HUDEP-2 (cell line): Measurements from ENCODE around the gene MED10.

Experiments
- DNase-seq, 76 experiments: peaks; one replicate each; lab custom pipeline; 2025; ENCODE audit not compliant: unreplicated experiment in 76 of 76; lab: John Stamatoyannopoulos, UW

The MED10 gene, protein sequence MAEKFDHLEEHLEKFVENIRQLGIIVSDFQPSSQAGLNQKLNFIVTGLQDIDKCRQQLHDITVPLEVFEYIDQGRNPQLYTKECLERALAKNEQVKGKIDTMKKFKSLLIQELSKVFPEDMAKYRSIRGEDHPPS

DNA sequence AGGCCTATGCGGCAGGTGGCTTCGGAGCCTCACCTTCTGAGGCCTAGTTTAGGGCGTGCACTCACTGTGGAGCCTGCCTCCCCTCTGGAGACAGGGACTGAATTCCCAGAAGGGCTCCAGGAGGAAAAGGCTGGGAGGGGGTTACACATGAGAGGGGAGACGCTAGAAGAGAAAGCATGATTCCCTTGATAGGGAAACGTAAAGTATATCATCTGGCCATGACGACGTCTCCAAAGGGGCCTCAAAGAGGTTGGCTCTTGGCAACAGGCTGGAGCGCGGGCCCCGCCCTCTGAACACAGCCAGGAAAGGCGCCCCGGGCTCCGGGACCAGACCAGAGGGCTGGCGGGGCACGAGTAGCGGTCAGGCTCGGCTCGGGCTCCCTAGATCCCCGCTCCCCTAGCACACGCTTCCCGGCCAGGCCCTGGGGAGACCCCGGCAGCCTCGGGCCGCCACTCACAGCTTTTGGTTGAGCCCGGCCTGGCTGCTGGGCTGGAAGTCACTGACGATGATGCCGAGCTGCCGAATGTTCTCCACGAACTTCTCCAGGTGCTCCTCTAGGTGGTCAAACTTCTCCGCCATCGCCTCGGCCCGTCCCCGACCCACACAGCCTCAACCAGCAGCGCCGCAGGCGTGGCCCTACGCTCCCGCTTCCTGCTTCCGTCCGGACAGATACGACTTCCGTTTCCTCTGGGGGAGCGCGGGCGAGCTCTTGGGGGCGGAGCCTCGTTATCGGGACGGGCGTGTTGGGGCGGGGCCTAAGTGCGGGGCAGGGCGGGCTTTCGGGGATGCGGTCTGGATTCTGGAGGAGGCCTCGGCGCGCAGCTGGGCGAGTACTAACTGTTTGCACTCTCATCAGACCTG lies at the start of gene MED10:
MED10 (minus strand) TSS at position 643 of the 861 bp plus-strand sequence; CDS start at position 579, 64 bp downstream.
- peak in 75 of 76 experiments; percentile 24 to 97 (median 91) for DNase-seq

DNA sequence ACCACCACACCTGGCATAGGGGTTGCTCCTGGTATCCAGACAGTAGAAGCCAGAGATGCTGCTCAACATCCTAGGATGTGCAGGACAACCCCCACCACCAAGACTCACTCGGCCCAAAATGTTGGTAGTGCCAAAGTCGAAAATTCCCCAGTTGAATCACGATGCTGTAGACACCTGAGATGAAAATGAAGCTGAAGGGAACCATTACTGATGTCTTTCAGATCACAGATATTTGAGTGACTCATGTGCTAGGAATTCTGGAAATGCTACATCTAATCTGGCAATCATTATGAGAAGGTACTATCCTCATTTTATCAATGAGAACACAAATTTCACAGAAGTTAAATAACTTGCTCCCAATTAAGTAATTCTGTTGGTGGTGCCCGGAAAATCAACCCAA lies 49.3 kb upstream of the MED10 start:
- DNase-seq, result no peak

DNA sequence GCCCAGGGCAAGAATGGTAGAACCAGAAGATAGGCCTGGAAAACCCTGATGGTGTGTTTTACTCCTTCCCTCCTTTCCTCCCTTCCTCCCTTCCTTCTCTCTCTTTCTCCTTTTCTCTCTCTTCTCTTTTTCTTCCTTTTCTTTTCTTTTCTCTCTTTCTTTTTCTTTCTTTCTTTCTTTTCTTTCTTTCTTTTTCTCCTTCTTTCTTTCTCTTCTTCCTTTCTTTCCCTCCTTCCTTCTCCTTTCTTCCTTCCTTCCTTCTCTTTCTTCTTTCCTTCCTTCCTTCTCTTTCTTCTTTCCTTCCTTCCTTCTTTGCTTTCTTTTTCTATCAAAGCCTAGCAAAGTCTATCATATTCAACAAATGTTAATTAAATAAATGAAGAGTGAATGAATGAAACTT lies 46.4 kb upstream of the MED10 start:
- DNase-seq, result no peak

DNA sequence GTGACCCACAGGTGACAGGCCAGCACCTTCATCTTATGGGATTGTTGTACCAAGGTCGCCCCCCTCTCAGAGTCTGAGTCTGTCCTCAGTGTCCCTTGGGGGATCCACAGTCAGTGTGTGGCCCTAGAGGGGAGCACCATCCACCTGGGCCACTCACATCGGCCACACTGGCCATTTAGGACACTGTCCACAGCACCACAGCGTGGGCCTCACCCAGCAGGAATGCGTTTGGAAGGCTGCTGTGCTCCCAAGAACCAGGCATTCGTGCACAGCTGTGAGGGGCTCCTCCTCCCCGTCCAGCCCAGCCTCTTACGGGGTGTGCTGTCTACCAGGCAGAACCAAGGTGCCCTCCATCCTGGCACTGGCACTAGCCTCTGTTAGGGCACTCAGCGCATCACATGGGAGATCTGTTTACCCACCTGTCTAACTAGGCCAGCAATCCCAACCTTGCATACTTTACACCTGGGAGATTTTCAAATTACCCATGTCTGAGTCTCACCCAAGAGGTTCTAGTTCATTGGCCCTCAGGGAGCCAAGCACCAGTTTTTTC lies 45.8 kb upstream of the MED10 start:
- DNase-seq, result no peak

DNA sequence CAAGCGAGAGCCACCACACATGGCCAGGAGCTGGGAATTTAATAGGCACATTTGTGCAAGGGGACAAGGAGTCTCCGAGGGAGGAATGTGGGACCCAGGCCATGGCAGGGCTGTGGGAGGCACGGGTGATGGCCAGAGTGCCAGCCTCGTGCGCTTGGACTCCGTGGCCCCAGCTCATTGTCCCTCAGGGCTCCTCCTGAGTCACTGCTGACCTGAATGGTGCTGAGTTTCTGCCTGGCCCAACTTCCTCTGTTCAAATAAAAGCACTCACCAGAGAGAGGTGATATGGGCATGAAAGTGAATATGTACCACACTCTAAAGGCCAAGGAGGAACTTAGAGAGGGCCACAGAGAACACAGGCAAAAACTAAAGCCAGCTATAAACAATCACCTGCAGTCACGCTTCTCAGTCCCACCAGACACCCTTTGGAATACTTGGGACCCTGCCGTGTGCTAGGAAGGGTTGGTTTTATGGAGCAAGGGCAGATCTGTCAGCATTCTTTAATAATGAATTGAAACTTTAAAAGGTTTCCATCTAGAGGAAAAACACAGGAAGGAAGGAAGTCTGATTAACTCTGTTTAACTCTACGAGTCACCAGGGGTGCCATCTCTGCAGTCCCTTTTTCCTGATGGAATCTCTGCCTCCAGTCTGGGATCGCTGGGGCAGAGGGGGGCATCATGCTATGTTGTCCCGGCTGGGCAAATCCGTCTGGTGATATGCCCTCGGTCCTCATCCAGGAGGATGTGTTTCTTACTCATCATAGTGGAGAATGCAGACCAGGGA lies 45.2 kb upstream of the MED10 start:
- DNase-seq, result no peak

DNA sequence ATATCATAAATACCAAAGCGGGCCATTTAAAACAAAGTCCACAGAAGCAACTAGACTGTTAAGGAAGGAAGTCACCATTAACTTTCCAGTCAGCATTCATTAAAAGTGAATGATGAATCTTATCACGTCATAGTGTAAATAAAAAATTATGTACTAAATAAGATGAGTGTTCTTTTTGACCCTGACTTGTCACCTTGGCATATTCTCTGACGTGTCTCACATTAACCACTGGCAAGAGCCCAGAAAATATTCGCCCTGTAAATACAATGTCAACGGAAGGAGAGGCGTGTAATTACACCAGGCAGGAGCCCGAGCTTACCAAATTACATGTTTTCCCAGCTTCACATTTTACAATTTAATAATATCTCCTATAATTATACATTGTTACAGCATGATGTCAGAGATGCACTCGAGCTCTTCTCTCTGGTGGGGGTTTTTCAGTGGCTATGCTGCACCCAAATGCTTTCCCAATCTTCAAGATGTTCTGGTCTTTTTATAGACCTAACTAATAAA lies 41.0 kb upstream of the MED10 start:
- DNase-seq, result no peak

DNA sequence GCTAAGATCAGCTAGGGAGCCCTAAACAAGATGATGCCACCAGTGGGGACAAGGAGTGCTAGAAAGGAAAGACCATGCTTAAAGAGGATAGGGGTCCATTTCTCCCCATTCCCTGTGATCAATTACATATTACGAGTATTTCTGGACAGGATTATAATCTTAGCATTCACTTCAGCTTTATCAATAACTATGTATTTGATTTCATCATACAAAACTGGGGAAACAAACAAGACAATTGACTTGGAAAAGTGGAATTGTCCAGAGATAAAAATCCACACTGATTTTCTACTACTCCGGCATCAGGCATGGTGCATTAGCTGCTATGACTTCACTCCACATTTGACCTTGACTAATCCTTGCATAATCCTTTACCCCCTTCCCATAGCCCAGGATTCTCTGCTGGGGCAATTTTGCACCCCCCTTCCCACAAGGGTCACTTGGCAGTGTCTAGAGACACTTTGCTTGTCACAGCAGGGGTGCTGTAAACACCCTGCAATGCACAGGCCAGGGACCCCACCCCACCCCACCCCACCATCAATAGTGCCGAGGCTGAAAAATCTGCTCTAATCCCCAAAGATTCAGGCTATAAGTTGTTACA lies 40.4 kb upstream of the MED10 start:
- no peak for DNase-seq

DNA sequence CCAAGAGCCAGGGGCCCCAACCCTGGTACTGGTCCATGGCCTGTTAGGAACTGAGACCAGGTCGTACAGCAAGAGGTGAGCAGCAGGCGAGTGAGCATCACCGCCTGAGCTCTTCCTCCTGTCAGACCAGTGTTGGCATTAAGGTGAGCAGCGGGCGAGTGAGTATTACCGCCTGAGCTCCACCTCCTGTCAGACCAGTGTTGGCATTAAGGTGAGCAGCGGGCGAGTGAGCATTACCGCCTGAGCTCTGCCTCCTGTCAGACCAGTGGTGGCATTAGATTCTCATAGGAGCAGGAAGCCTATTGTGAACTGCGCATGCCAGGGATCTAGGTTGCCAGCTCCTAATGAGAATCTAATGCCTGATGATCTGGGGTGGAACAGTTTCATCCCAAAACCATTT lies 39.3 kb upstream of the MED10 start:
- no peak for DNase-seq

DNA sequence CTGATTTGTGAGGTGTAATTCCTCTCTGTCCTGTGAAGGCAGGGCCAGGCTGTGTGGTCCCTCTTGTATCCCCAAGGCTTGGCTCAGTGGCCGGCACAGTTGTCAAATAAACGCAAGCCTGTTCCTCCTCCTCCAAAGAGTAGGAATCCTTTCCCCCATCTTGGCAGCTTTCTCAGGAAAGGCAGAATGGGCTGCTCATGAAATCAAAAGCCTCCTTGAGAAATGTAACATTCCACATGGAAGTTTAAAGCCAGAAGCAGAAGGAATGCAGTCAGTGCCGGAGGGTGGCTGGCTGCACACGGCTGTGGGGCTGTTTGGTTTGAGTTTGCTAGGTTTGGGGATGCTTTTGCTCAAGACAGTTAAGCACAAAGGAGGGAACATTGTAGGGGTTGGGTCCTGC lies 34.5 kb upstream of the MED10 start:
- no peak for DNase-seq

DNA sequence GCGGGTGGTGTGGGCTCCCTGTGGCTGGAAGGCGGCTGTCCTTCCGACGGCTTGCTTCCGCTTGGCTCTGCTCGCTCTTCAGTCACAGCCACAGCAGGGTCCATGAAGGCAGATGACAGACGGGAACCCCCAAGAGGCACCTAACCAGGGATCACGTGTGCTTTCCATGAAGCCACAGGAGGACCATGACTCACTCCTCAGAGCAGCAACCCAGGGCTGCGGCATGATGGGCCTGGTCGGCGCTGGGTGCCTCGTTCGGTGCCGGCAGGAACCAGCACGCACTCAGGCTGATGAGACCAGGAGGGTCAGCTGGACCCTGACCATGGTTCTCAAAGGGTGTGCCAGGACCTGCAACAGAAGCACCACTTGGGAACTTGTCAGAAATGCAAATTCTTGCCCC lies 32.8 kb upstream of the MED10 start:
- DNase-seq, result no peak

DNA sequence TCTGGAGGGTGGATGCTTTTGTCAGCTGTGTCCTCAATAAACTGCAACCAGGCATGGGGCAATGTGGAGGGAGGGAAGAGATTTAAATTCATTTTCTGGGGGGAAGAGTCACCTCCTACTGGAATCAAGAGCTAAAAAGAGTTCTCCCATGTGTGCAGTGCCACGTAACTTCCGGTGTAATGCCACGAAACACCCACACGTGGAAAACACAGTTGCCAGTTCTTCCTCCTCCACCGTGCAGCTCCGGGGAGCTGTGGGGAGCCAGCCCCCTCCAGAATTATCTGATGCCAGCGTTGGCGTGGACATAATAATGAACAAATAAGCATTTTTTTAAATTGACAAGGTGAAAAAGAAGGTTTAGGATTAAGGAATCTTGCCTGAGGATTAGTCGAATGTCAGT lies 32.1 kb upstream of the MED10 start:
- DNase-seq, result no peak

DNA sequence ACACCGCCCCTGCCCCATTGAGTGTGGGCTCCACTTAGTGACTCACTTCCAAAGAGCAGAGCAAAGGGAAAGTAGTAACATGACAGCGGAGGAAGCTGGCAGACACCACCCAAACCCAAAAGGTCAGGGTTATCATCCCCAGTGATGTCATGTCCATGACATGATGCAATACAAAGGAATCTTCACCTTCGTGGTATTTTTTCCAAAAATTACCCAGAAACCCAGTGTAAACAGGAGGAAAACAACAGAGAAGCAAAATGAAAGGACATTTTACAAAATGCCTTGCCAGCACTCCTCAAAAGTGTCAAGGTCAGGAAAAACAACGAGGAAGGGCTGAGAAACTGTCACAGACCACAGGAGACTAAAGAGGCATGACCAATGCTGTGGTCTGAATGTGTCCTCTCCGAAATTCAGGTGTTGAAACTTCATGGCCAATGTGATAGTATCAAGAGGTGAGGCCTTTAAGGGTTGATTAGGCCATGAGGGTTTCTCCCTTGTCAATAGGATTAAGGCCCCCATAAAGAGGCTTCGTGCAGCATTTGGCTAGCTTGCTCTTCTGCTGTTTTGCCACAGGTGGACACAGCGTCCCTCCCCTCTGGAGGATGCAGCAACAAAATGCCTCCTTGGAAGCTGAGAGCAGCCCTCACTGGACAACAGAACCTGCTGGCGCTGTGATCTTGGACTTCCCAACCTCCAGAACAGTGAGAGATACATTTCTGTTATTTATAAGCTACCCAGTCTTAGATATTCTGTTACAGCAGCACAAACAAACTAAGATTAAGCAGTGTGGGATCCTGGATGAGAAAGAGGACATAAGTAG lies 30.5 kb upstream of the MED10 start:
- DNase-seq, result no peak

DNA sequence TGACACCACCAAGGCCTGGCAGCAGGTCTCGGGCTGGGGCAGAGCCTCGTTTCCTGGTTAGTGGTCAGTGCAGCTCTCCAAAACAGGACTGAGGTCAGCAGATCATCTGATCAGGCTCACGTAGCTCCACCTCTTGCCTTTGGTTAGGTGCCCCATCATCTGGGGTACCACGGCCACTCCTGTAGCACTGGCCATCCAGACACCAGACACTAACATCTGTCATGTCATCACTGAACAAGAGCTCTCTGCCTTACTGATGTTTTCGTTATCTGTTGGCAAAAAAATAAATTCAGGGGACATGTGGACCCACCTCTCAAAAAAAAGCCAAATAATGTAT lies 29.9 kb upstream of the MED10 start:
- DNase-seq, result no peak

DNA sequence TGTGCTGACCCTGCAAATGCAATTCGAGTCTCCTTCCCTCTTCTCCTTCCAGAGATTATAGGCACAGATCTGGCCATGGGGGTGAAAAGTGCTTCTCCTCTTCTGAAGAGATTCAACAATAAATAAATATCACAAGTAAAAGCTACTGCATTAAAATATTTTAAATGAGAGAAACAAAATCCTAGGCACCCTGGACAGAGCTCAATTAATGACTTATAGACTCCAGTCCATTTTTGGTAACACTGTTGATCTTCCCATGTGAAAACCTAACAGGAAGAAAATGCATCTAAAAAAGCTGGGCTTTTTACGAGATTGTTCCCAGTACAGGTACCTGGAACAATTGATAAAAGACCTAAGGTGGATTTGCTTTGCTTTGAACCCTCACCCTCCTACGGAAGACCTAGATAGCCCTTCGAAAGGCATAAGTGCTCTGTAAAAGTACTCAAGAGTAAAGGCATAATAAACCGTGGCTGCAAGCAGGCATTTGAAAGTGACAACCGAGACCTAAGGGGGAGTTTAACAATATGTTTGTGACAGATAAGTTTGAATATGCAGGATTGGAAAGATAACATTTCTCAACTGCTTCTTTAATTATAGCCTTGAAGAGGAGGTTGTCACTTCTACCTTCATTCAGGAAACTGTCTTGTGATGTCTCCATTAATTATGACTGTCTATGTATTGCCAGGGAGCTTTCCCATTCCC lies 29.4 kb upstream of the MED10 start:
- DNase-seq, result no peak

DNA sequence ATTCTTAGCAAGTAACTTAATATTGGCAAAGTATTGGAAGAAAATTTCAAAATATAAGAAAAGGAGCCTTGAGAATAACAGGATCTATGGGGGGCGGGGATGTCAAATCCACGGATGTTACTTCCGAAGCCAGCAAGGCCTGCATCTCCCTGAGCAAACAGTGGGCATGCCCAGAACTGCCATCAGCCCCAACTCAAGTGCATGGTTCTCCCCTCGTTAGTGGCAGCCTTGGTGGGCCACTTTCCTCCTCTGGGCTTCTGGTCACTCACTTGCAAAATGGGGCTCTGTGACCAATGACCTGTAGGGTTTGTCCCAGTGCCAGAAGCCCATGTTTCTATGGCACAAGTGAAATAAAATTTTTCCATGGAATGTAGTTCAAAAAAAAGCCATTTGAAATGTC lies 27.2 kb upstream of the MED10 start:
- no peak for DNase-seq

DNA sequence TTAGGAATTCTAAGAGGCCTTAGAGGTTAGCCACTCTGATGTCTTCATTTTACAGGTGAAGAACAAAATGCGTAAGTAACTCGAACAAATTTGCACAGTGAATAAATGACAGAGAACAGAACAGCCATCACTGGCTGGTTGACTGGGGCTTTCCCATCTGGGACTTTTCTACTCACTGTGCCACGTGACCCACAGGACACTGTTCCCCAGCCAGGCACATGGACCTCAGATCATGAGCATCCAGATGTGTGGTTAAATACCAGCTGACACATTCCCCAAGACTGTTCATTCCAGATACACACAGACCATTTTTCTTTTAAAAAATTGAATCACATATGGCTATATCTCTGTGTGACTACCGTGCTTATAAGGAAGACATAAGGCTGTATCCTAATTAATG lies 25.8 kb upstream of the MED10 start:
- DNase-seq, result no peak

DNA sequence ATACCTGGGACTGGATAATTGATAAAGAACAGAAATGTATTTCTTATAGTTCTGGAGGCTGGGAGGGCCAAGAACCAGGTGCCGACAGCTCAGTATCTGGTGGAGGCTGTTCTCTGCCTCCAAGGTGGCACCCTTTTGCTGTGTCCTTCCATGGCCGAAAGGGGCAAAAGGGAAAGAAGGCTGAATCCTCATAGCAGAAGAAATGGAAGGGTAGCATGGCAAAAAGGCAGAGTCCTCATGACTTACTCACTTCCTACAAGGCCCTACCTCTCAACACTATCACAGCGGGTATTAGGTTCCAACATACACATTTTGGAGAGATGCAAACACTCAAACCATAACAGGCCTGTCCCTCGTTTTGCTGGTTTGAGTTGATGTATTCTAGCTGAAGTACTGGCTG lies 25.1 kb upstream of the MED10 start:
- no peak for DNase-seq

DNA sequence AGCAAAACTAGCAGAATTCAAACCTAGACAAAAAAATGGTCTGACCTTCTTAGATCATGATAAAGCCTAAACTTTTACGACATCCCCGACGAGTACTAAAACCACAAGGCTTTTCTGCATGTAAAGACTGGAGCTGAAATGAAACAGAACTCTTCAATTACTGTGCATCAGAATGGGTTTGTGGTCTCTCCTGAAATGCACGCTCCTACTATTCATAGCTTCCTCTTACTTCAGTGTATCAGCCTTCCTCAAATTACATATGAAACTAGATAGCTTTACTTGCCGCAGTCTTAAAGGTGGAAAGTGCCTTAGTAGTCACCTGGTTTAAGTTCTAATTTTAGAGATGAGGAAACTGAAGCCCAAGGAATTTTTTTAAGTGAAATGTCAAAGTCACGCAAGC lies 24.6 kb upstream of the MED10 start:
- DNase-seq, result no peak

DNA sequence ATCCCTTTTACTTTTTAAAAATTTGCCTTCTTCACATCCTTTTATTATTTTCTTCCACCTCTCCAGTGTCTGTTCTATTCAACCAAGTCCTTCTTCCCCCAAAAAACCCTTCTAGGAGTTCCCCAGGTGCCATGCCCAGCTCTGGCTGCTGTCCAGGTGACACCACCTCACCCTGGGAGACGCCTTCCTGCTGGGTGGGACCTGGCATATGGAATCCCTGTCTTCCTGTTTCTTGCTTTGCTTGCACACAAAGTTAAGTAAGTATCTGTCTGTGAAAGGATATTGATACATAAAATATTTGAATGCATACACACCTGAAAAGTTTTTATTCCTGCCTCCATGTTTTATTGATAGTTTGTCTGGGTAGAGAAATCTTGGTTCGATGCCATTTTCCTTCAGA lies 23.1 kb upstream of the MED10 start:
- DNase-seq, result no peak
